ENCODE data around the gene ADAM23.

ADAM23 gene

DNA sequence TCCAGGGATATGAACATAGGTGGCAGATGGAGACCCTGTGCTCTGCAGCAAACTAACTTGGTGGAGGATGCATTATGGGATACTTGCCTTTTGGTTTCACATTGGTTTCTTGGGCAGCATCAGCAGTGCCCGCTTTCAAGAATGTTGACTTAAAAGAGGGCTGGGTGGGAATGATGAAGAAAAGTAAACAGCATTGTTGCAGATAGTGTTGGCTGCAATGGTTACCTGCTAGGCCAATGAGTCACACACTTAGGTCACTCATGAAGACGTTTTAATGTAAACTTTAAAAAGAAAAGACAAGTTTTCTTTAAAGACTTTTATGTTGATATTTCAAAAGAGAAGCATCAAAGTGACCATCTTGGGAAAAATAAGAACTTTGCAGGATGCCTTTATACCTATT, 172.8 kb downstream of the ADAM23 start:
- peak; percentile 1 for DNase-seq (ENCODE audit: low read depth)
- TF ChIP-seq, protein P1, sequence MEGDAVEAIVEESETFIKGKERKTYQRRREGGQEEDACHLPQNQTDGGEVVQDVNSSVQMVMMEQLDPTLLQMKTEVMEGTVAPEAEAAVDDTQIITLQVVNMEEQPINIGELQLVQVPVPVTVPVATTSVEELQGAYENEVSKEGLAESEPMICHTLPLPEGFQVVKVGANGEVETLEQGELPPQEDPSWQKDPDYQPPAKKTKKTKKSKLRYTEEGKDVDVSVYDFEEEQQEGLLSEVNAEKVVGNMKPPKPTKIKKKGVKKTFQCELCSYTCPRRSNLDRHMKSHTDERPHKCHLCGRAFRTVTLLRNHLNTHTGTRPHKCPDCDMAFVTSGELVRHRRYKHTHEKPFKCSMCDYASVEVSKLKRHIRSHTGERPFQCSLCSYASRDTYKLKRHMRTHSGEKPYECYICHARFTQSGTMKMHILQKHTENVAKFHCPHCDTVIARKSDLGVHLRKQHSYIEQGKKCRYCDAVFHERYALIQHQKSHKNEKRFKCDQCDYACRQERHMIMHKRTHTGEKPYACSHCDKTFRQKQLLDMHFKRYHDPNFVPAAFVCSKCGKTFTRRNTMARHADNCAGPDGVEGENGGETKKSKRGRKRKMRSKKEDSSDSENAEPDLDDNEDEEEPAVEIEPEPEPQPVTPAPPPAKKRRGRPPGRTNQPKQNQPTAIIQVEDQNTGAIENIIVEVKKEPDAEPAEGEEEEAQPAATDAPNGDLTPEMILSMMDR (IDR thresholded peaks at IDR 0.05; ENCODE audit: low read length, missing control alignments): no peak
- H3K4me3 ChIP-seq (replicated peaks; ENCODE audit: low read depth, low read length): no peak overlapping the region

GRCh38 chr2:206619011-206619410, 175.7 kb downstream of the ADAM23 start:
- no peak overlapping the region for H3K4me3 ChIP-seq (replicated peaks; ENCODE audit: low read depth, low read length)
- no peak for DNase-seq (ENCODE audit: low read depth)
- TF ChIP-seq, protein P1 (IDR thresholded peaks at IDR 0.05; ENCODE audit: low read length, missing control alignments): no peak

DNA sequence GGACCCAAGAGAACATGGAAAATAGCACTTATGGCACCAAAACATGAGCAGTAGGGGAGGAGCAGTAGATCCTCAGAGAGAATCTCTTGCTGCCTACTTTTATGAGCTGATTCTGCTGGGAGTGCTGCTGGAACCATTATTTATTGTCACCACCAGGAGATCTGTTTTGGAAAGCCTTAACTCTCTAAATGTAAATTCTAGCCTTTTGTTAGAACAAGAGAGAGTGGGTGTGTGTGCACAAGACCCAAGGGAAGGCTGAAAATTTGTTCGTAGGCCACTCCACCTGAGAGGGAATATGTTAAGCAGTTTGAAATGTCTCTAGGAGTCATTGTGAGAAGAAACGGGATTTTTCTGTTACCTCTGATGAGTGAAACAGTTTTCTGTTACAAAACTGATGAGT, 182.8 kb downstream of the ADAM23 start:
- no peak for DNase-seq (ENCODE audit: low read depth)
- TF ChIP-seq, protein P1 (IDR thresholded peaks at IDR 0.05; ENCODE audit: low read length, missing control alignments): no peak
- no peak overlapping the region for H3K4me3 ChIP-seq (replicated peaks; ENCODE audit: low read depth, low read length)

DNA sequence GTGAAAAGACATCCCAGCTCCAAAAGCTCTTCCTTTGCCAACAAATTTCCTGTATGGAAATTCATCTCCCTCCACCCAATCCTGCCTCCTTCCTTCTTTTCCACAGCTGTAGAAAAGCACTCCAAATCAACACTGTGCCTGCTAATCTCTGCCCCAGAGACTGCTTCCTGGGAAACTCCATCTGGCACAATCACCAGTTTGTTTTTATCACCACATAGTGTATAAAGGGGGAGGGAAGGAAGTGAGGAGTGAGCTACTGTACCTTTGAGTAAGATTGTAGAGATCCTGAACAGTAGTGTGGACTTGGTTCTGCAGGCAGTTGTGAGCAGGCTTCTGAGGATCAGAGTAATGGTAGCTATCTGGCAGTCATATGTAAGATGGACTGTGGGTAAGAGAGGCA, 184.3 kb downstream of the ADAM23 start:
- DNase-seq (ENCODE audit: low read depth): no peak
- TF ChIP-seq, protein P1 (IDR thresholded peaks at IDR 0.05; ENCODE audit: low read length, missing control alignments): no peak
- no peak overlapping the region for H3K4me3 ChIP-seq (replicated peaks; ENCODE audit: low read depth, low read length)

DNA sequence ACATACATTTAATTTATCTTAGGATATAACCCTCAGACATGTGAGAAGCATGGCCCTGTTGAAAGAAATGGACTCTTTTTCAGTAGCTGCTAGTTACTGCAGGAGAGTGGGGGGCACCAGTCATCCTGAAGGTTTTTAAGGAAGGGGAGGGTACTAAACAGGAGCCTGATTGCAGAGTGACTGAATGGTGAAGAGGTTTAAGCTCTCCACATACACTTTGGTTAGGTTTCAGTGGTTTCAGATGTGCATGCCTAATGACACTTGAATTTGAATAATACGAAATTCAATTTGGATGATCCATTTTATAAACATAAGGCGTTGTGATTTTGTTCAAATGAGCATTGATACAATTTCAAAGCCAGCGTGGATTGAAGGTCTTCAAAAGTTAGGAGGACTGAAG, 188.0 kb downstream of the ADAM23 start:
- no peak overlapping the region for H3K4me3 ChIP-seq (replicated peaks; ENCODE audit: low read depth, low read length)
- TF ChIP-seq, protein P1 (IDR thresholded peaks at IDR 0.05; ENCODE audit: low read length, missing control alignments): no peak
- no peak for DNase-seq (ENCODE audit: low read depth)

DNA sequence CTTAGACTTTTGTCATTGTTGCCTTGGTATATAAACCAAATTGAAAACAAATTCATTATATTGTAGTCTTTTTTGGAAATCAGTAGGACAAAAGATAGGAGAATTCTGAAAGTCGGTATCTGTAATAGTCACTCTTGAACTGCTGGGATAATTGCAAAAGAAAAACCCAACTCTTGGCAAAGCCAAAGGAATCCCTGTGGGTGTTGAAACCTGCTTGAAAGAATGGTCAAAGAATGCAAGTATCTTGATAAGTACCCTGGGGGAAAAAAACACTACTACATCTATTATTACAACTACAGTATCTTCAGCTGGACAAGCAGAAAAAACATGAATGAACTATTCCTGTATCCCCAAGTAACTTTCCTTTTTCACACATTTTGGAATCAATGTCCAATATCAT, 191.7 kb downstream of the ADAM23 start:
- H3K4me3 ChIP-seq (replicated peaks; ENCODE audit: low read depth, low read length): no peak overlapping the region
- DNase-seq (ENCODE audit: low read depth): peak; percentile 4
- TF ChIP-seq, protein P1 (IDR thresholded peaks at IDR 0.05; ENCODE audit: low read length, missing control alignments): no peak

GRCh38 chr2:206639636-206640035, 196.3 kb downstream of the ADAM23 start:
- TF ChIP-seq, protein P1 (IDR thresholded peaks at IDR 0.05; ENCODE audit: low read length, missing control alignments): no peak
- DNase-seq (ENCODE audit: low read depth): no peak
- H3K4me3 ChIP-seq (replicated peaks; ENCODE audit: low read depth, low read length): no peak overlapping the region
